Gastrocnemius medialis (tissue), 4 donors: ENCODE results near the gene POLR2J2. TPM values are rescaled to one million over a fixed set of nuclear protein-coding genes. Genes with fewer than 3 reads are reported as not detected.
"Not testable (repeated sequence)": the region's sequence is repeated elsewhere in the genome, so short reads cannot be mapped to it uniquely, and the experiment has no call there.

Source experiments
- ATAC-seq, 2 donors: fragments of 150-250 bp; one replicate each; pipeline ENCODE4 v1.9.1; 2016
- DNase-seq, 2 donors: peaks; one replicate each; pipeline ENCODE4 v3.0.0-alpha.2; 2019
- H3K27ac ChIP-seq, 4 donors: fragments of 200-600 bp; sonication (generic); 1 replicate in 1 of 4; 2 replicates in 3 of 4; pipeline ENCODE4 v1.5.1; 2016 to 2018; ENCODE audit warnings: mild to moderate bottlenecking in 2 of 4, moderate library complexity in 1 of 4
- H3K27me3 ChIP-seq, 3 donors: fragments of 200-600 bp; sonication (generic) in 2 of 3; 1 replicate in 1 of 3; 2 replicates in 2 of 3; pipeline versions ENCODE4 v1.5.1 to v1.6.0; 2016 to 2019; ENCODE audit warnings: mild to moderate bottlenecking in 1 of 3, moderate library complexity in 1 of 3
- H3K36me3 ChIP-seq, 2 donors: fragments of 200-600 bp; sonication (generic) in 1 of 2; one replicate each; pipeline ENCODE4 v1.5.1; 2017 to 2018
- H3K4me1 ChIP-seq, 2 donors: fragments of 200-600 bp; sonication (generic) in 1 of 2; one replicate each; pipeline ENCODE4 v1.5.1; 2016 to 2017; ENCODE audit warnings: mild to moderate bottlenecking in 2 of 2
- H3K4me3 ChIP-seq, 4 donors: fragments of 200-600 bp; sonication (generic) in 3 of 4; 1 replicate in 1 of 4; 2 replicates in 3 of 4; pipeline ENCODE4 v1.5.1; 2016 to 2019; ENCODE audit warnings: mild to moderate bottlenecking in 2 of 4
- H3K9me3 ChIP-seq, 3 donors: fragments of 200-600 bp; sonication (generic) in 2 of 3; 1 replicate in 1 of 3; 2 replicates in 2 of 3; pipeline ENCODE4 v1.5.1; 2016 to 2019
- in situ Hi-C, 4 donors: fragments of 200-750 bp; cut with MboI; loops; one replicate each; pipeline versions ENCODE4 v1.15.0 to v1.8.0; 2017; ENCODE audit warnings: low sequenced_read_pairs in 4 of 4
- intact Hi-C: fragments of 100-400 bp; cut with DNase I; formaldehyde crosslinking; loops from one replicate; pipeline ENCODE4 v1.15.1; 2023; ENCODE audit warnings: low total_unique reads
- total RNA-seq, 4 donors: library from RNA; depleted of rRNA; stranded (reverse); fragments of >200 nt; gene quantifications; one replicate each; pipeline versions ENCODE4 v1.1.0 to v1.2.3, GENCODE V29; 2016

POLR2J2 gene
- total RNA-seq, 4 donors from 2014 or later, result 0.59 to 2.9 (median 0.80) TPM; not detected in 1

DNA sequence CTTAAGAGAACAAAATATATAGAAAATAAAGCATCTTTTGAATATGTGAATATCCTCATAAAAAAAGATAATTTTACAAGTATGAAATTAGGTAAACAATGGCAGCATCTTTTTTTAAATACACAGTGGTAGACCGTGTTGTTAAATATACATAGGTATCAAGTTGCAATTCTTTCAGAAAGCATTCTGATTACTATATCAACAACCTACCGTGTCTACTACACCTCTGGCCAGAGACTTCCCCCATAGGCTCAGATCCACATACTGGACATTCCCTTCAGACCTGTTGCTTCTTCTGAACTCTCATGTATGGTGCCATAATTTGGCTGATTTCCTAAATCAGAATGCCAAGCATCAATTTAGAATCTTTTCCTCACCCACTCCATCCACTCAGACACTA lies 22.5 kb upstream of the POLR2J2 start:
- DNase-seq, intact Hi-C loops, H3K36me3 ChIP-seq, H3K27ac ChIP-seq, H3K9me3 ChIP-seq, in situ Hi-C loops, H3K27me3 ChIP-seq, H3K4me1 ChIP-seq, ATAC-seq, H3K4me3 ChIP-seq: not testable (repeated sequence)

DNA sequence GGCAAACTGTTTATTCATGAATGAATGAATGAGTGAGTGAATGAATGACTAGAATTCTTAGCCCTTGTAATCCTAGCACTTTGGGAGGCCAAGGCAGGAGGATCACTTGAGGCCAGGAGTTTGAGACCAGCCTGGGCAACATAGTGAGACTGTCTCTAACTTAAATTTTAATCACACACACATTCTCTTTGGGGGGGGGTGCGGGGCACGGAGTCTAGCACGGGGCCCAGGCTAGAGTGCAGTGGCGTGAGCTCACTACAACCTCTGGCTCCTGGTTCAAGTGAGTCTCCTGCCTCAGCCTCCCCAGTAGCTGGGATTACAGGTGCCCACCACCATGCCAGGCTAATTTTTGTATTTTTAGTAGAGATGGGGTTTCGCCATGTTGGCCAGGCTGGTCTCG lies 19.1 kb upstream of the POLR2J2 start:
- in situ Hi-C loops, ATAC-seq, H3K36me3 ChIP-seq, H3K9me3 ChIP-seq, H3K27ac ChIP-seq, intact Hi-C loops, H3K4me1 ChIP-seq, H3K4me3 ChIP-seq, H3K27me3 ChIP-seq, DNase-seq: not testable (repeated sequence)

DNA sequence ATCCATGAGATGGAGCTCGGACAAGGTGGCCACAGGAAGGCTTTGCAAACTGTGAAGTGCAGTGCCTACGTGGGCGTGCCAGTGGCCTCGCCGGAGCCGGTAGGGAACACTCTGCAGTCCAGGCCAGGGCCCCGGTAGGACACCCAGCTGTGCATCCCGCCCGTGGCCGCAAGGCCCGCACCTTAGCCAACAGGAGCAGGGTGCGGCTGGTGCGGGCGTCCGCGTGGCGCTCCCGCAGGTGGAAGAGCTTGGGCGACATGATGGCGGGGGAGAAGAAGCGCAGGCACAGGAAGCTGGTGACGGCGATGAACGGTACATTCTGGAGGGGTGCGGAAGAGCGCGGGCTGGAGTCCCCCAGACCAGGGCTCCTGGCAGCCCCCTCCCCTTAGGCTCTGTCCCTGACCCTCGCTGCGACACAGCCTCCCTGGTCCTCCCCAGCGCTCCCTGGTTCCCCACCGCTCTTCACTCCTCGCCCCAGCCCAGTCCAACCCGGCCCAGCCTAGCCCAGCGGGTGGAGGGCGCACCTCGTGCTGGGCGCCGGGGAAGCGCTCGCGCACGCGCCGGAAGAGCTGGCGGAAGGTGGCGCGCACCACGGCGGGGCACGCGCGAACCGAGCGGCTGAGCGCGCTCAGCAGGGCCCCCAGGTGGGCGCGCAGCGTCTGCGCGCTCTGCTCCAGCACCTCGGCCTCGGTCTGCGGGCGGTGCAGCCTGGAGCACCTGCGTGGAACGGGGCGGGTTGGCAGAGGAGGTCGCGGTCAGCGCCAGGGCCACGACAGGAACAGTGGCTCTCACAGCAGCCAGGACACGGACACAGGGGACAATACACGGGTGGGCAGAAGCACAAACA lies 18.2 kb upstream of the POLR2J2 start:
- intact Hi-C loops, H3K36me3 ChIP-seq, H3K4me1 ChIP-seq, H3K27me3 ChIP-seq, H3K9me3 ChIP-seq, in situ Hi-C loops: not testable (repeated sequence)
- H3K4me3 ChIP-seq, result peak overlapping the region in 1 of 4 donors; percentile 31
- peak in 1 of 2 donors; percentile 17 for DNase-seq
- H3K27ac ChIP-seq, result peak overlapping the region in 1 of 4 donors; percentile 57
- ATAC-seq, result peak in 1 of 2 donors; percentile 4

GRCh38 chr7:102688299-102689036 lies 17.0 kb upstream of the POLR2J2 start:
- peak; percentile 94 to 95 for ATAC-seq
- in situ Hi-C loops, H3K27ac ChIP-seq: not testable (repeated sequence)

GRCh38 chr7:102682560-102682959 lies 11.1 kb upstream of the POLR2J2 start:
- H3K4me1 ChIP-seq, H3K9me3 ChIP-seq, H3K36me3 ChIP-seq, H3K27ac ChIP-seq, H3K4me3 ChIP-seq, DNase-seq, in situ Hi-C loops, intact Hi-C loops, ATAC-seq, H3K27me3 ChIP-seq: not testable (repeated sequence)

More at GRCh38 chr7:102688299-102689036, 17.0 kb upstream of the POLR2J2 start:
- H3K9me3 ChIP-seq, DNase-seq, H3K4me1 ChIP-seq, H3K27me3 ChIP-seq, H3K36me3 ChIP-seq, intact Hi-C loops, H3K4me3 ChIP-seq: not testable (repeated sequence)

DNA sequence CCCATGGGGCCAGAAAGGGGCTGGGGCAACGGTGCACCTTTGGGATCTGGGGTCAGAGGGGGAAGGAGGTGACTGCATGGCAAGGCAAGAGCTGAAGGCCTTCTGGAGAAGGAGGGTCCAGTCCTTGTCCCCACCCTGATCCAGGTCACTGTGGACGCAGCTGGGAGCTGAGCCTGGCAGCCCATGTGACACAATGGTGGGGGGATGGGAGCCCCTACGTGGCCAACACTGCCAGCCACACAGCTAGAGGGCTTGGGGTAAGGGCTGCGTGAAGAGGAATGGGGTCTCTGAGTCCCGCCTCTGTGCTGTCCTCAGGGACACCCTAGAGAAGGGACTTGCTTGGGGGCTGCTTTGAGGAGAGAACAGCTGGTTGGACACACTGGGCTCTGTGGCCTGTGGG lies 9.3 kb upstream of the POLR2J2 start:
- H3K36me3 ChIP-seq, H3K4me1 ChIP-seq, H3K27me3 ChIP-seq, in situ Hi-C loops, intact Hi-C loops, H3K4me3 ChIP-seq, DNase-seq, H3K27ac ChIP-seq, H3K9me3 ChIP-seq: not testable (repeated sequence)
- peak; percentile 25 to 53 for ATAC-seq

- H3K36me3 ChIP-seq, in situ Hi-C loops, H3K27me3 ChIP-seq, H3K4me1 ChIP-seq, ATAC-seq, H3K27ac ChIP-seq, intact Hi-C loops, DNase-seq, H3K4me3 ChIP-seq, H3K9me3 ChIP-seq: not testable (repeated sequence)
Observed at GRCh38 chr7:102675545-102675944, 4.1 kb upstream of the POLR2J2 start.

GRCh38 chr7:102673447-102674067 lies 2.1 kb upstream of the POLR2J2 start:
- H3K36me3 ChIP-seq, H3K4me3 ChIP-seq, DNase-seq, H3K4me1 ChIP-seq, H3K9me3 ChIP-seq, H3K27me3 ChIP-seq, in situ Hi-C loops, intact Hi-C loops: not testable (repeated sequence)
- H3K27ac ChIP-seq, result peak overlapping the region in 2 of 4 donors; percentile 58
- peak; percentile 52 to 74 for ATAC-seq

DNA sequence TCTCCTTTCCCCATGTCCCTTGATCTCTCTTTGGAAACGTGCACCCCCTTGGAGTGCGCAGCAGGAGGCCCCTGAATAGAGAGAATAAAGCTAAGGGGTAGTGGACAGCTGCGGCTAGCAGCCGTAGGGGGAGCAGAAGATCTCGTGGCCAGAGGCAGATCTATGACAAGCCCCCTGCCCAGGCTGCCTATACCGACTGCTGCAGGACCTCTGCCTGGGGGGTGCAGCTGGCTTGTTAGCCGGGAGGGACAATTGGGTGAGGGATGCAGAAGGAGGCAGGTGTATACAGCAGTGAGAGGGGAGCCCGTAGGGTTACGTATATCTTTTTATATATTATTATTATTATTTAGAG lies 469 bp upstream of the POLR2J2 start:
- intact Hi-C loops, H3K9me3 ChIP-seq, H3K36me3 ChIP-seq, H3K4me1 ChIP-seq, H3K27me3 ChIP-seq, DNase-seq, in situ Hi-C loops, ATAC-seq: not testable (repeated sequence)
- peak overlapping the region in 2 of 4 donors; percentile 56 to 57 for H3K4me3 ChIP-seq
- H3K27ac ChIP-seq, result peak overlapping the region in 2 of 4 donors; percentile 62 to 63

DNA sequence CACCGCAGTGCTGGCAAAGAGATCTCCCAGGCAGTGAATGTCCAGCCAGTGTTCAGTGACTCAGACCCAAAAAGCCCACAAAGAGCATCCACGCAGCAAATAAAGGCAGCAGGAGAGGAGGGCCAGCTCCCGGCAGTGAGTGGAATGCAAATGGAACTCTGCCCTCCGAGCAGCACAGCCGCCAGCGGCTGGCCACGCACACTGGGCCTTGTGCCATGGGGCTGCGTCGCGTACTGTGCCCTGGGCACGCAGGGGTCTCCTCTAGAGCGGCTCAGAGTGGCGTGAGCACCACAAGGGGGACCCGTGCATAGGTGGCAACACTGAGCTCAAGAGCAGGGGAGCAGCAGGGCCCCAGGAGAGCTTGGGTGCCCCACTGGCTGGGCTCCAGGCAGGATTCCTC lies 3.9 kb downstream of the POLR2J2 start:
- ATAC-seq, H3K27ac ChIP-seq, H3K27me3 ChIP-seq, H3K4me3 ChIP-seq, H3K4me1 ChIP-seq, H3K9me3 ChIP-seq, H3K36me3 ChIP-seq, in situ Hi-C loops, intact Hi-C loops: not testable (repeated sequence)
- DNase-seq, result peak in 1 of 2 donors; percentile 5

DNA sequence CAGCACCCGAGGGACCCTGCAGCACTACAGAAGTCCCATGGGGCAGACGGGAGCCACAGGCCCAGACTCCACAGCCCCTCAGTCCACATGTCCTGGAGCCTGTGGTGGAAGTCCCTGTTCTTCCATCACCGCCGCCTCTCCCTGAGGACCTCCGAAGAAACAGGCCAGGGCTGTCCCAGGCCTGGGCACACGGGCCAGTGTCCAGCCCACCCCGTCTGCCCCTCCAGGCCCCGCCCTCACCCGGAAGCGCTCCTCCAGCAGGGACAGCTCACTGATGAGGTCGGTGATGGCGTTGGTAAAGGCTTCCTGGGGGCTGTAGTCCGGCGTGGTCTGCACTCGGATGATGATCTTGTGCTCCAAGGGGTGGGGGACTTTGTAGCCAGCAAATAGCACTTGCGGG lies 4.6 kb downstream of the POLR2J2 start:
- H3K4me1 ChIP-seq, H3K27ac ChIP-seq, H3K27me3 ChIP-seq, ATAC-seq, DNase-seq, in situ Hi-C loops, H3K4me3 ChIP-seq, H3K9me3 ChIP-seq, H3K36me3 ChIP-seq, intact Hi-C loops: not testable (repeated sequence)
